ENCODE measurements around the gene PDZK1IP1. TPM values are rescaled to one million over a fixed set of nuclear protein-coding genes. Genes with fewer than 3 reads are reported as not detected.

PDZK1IP1 gene
- total RNA-seq, 1 donor from 2014 or later = 43.2 TPM

DNA sequence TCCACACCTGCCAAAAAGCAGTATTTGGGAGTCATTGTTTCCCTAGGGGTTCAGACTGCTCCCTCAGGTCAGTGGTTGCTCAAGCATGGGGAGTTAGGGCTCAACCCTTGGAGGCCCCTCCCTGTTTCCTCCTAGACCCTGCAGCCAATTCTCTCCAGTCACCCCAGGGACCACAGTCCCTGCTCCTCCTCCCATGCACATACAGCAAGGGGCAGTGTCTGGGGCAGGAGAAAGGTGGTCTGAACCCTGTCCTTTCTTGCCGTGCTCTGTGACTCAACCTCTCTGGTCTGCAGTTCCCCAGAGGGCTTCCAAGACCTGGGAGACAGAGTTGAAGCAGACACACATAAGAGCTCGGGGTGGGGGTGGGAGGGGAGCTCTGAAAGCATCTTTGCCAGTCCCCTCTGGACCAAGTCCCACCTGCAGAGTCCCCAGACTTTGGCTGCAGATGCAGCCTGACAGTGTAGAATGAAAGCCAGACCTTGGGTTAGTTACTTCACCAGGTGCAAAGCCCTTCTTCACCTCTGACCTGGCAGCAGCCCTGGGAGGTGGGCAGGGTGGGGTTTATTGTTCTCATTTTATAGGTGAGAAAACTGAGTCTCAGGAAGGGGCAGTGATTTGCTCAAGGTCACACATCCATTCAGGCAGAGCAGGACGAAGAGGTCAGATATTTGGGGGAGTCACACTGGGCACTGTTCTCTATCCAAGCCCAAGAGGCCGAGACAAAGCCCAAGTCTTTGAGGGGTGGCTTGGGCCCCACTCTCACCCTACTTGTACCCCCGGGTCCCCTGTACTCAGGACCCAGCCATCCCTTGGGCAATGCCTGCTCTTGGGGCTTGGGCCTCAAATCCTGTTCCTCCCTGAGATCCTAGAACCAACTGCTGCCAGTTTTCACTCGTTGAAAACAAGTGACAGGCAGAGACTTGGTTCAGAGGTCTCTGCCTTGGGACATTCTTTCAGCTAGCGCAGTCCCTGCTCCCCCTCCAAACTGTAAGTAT is 748 bp downstream of the PDZK1IP1 start:
- H3K4me3 ChIP-seq (ENCODE audit: low read depth, low read length) = peak overlapping the region; percentile 67
- TF ChIP-seq, protein P1, sequence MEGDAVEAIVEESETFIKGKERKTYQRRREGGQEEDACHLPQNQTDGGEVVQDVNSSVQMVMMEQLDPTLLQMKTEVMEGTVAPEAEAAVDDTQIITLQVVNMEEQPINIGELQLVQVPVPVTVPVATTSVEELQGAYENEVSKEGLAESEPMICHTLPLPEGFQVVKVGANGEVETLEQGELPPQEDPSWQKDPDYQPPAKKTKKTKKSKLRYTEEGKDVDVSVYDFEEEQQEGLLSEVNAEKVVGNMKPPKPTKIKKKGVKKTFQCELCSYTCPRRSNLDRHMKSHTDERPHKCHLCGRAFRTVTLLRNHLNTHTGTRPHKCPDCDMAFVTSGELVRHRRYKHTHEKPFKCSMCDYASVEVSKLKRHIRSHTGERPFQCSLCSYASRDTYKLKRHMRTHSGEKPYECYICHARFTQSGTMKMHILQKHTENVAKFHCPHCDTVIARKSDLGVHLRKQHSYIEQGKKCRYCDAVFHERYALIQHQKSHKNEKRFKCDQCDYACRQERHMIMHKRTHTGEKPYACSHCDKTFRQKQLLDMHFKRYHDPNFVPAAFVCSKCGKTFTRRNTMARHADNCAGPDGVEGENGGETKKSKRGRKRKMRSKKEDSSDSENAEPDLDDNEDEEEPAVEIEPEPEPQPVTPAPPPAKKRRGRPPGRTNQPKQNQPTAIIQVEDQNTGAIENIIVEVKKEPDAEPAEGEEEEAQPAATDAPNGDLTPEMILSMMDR (conservative IDR thresholded peaks at IDR 0.05; ENCODE audit: low read depth, low read length) = no peak
- DNase-seq (ENCODE audit: low read depth) = no peak

DNA sequence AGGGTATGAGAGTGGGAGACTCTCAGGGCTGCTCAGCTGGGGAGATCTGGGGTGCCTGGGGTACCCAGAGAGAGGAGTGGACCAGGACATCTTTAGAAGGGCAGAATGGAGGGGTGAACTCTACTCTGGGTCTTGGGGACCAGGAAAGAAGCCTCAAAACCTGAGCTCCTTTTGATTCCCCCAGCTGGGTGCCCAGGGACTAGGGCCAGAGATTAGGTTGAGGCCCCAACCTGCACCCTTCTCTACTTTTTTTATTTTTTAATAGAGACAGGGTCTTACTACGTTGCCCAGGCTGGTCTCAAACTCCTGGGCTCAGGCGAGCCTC is 1.9 kb downstream of the PDZK1IP1 start:
- TF ChIP-seq, protein P1 (conservative IDR thresholded peaks at IDR 0.05; ENCODE audit: low read depth, low read length) = no peak

DNA sequence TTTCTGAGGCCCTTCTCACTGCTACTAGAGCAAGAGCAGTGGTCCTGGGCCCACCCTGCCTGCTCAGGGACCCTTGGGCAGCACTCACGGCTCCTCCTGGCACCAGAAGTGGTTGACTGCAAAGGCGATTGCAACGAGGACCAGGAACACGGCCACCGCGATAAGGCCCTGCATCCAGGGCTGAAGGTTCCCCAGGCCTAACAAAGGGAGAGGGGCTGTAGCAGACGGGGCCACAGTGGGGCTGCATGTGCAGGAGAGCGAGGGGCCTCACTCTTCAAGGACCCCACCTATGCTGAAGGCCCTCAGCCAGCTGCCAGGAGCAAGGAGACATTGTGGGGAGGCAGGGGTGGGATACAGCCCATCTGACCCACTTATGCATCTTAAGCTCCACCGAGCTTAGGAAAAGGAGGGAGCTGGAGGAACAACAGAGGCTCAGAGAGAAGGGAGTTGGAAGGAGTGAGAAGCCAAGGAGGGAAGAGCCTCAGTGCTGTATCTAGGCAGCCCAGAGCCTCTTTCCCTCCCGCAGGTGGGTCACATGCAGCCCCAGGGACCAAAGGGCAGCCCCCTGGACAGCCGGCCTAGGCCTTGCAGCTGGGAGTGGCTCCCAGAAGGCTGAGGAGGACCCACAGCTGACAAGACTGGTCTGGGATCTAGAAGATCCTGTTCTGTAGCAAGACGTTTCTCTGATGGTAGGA is 2.5 kb downstream of the PDZK1IP1 start:
- TF ChIP-seq, protein P1 (conservative IDR thresholded peaks at IDR 0.05; ENCODE audit: low read depth, low read length) = no peak
- no peak for DNase-seq (ENCODE audit: low read depth)
- peak overlapping the region; percentile 67 for H3K4me3 ChIP-seq (ENCODE audit: low read depth, low read length)

More for the DNA sequence above, 1.9 kb downstream of the PDZK1IP1 start:
- H3K4me3 ChIP-seq (ENCODE audit: low read depth, low read length) = peak overlapping the region; percentile 67
- DNase-seq (ENCODE audit: low read depth) = no peak

DNA sequence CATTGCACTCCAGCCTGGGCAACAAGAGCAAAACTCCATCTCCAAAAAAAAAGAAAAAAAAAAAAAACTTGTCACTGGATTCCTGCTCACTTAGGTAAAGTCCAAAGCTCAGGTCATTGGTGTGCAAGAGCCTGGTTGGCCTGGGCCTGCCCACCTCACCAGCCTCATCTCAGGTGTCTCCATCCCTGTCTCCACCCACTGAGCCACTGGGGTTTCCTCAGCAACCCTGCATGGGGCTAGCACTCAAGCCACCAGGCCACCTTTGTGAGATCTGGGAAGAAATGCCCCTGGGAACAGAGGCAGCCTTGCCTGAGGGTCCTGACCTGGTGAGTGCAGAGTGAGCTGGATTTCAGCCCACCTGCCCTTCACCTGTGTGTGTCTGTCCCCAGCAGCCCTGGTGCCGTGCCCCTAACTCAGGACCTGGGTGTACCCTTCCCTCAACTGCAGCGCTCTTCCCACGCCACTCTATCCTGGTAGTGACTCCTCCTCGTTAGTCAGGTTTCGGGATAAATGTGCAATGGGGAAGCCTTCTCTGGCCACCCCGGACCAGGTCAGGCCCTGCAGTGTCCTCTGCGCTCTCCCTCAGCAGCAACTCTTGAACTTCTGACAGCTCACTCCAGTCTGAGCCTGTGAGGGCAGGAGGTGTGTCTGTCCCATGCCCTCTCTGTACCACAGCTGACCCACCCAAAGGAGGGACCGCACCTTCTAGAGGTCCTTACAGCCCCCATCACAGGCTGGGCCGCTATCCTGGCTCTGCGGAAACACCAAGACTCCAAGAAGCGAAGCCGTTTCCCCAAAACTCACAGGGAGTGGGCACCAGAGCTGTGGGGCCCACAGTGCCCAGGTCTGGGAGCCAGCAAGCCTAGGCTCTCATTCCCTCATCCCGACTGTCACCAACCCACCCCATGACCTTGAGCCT is 3.3 kb downstream of the PDZK1IP1 start:
- DNase-seq (ENCODE audit: low read depth) = no peak
- TF ChIP-seq, protein P1 (conservative IDR thresholded peaks at IDR 0.05; ENCODE audit: low read depth, low read length) = no peak
- peak overlapping the region; percentile 67 for H3K4me3 ChIP-seq (ENCODE audit: low read depth, low read length)

DNA sequence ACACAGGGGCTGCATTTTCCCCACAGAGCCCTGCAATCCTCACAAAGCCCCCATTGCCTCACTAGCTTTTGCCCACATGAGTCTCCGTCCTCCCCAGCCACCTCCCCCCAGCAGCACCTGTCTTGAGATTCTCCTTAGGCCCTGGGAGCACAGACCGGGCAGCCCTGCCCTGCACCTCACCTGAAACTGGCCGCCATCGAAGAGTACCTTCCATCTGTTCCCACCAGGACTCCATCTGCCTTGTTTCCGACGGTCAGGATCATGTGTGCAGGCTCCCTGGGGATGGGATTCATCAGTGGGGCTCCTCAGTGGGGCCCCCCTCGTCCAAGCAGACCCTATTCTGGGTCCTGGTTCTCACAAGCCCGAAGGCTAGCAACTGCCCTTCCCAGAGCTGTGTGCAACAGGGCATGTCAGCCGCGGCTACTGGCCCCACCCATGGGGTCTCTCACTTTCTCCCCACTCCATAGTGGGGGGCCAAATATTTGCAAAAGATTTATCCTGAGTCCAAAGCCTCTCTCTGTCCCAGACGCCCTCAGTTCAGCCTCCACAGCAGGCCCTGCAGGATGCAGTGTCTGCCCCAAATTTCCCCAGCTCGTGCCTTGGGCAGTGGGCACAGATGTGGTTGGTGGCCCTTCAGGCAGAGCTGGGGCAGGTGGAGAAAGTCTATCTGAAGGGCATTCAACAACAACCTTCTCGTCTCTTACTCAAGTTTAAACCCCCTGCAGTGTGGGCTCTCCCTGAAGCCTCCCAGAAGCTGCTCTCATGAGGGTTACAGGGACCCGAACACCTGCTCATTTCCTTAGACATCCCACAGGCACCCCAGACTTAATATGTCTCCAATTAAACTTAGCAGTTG is 4.8 kb downstream of the PDZK1IP1 start:
- DNase-seq (ENCODE audit: low read depth) = no peak
- TF ChIP-seq, protein P1 (conservative IDR thresholded peaks at IDR 0.05; ENCODE audit: low read depth, low read length) = no peak

More for the DNA sequence above, 4.8 kb downstream of the PDZK1IP1 start:
- H3K4me3 ChIP-seq (ENCODE audit: low read depth, low read length) = peak overlapping the region; percentile 36

All from epithelial cell of proximal tubule (primary cell).